ENCODE data around the gene ANKRD37.

Gene ANKRD37

DNA sequence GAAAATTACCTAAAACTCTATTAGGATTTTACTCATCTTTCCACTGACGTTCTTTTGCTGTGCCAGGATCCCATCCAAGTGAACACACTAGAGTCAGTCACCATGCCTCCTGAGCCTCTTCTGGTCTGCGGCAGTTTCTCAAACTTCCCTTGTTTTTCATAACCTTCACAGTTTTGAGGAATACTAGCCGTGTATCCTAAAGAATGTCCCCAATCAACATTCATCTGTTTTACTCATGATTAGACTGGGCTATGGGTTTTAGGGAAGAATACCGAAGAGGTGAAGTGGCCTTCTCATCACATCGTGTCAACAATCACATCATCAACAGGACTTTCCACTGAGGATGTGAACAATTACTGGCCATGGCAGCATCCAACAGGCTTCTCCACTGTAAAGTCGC, 5.7 kb upstream of the ANKRD37 start:
- DNase-seq (ENCODE audit: low spot score) = no peak
- TF ChIP-seq, protein P1, sequence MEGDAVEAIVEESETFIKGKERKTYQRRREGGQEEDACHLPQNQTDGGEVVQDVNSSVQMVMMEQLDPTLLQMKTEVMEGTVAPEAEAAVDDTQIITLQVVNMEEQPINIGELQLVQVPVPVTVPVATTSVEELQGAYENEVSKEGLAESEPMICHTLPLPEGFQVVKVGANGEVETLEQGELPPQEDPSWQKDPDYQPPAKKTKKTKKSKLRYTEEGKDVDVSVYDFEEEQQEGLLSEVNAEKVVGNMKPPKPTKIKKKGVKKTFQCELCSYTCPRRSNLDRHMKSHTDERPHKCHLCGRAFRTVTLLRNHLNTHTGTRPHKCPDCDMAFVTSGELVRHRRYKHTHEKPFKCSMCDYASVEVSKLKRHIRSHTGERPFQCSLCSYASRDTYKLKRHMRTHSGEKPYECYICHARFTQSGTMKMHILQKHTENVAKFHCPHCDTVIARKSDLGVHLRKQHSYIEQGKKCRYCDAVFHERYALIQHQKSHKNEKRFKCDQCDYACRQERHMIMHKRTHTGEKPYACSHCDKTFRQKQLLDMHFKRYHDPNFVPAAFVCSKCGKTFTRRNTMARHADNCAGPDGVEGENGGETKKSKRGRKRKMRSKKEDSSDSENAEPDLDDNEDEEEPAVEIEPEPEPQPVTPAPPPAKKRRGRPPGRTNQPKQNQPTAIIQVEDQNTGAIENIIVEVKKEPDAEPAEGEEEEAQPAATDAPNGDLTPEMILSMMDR (IDR thresholded peaks at IDR 0.05; ENCODE audit: extremely low read depth, missing control alignments) = no peak

DNA sequence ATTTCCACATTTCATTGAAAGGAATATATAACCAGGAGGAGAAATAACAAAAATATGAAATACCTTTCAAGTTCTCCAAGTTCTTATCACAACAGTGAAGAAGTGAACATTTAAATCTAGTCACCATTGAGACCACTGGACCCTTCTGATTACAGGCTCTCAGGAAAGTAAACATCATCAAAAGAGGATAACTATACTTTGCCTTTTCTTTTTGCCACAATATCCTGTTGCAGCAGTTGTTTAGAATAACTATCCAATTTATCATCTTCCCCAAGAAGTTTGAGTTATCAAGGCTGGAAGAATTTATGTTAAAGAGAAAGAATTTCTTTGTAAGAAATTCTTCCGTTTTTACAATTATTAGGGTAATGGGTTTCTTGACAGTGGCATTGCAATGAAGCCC, 4.5 kb upstream of the ANKRD37 start:
- TF ChIP-seq, protein P1 (IDR thresholded peaks at IDR 0.05; ENCODE audit: extremely low read depth, missing control alignments) = no peak

DNA sequence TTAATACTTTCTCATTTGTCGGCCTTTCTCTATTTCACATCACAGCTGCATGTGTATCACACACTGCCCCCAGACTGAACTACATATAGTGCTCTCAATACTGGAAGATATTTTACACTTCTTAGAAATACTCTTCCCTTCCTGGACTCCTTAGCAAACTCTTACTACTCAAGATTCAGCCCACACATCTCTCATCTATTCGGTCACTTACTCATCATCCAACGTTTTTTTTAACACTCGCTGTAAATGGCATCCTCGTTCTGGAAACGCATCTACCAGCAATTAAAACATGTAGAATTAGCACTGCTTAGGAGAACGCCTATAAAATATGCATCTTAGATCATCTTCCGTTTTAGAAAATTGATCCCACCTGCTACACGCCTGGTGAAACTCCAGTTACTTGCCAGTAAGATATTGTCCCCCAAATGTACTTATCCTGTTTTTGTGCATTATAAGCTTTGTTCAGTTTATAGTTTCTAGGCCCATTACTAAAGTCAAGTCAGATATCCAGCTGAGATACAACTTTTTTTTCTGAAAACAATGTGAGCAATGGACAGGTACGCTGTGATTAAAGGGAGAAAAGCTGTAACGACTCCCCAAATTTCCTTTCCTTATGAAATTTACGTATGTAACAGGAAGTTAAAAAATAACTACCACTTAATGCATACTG, 1.9 kb upstream of the ANKRD37 start:
- TF ChIP-seq, protein P1 (IDR thresholded peaks at IDR 0.05; ENCODE audit: extremely low read depth, missing control alignments) = no peak

More for the DNA sequence above, 4.5 kb upstream of the ANKRD37 start:
- no peak for DNase-seq (ENCODE audit: low spot score)

DNA sequence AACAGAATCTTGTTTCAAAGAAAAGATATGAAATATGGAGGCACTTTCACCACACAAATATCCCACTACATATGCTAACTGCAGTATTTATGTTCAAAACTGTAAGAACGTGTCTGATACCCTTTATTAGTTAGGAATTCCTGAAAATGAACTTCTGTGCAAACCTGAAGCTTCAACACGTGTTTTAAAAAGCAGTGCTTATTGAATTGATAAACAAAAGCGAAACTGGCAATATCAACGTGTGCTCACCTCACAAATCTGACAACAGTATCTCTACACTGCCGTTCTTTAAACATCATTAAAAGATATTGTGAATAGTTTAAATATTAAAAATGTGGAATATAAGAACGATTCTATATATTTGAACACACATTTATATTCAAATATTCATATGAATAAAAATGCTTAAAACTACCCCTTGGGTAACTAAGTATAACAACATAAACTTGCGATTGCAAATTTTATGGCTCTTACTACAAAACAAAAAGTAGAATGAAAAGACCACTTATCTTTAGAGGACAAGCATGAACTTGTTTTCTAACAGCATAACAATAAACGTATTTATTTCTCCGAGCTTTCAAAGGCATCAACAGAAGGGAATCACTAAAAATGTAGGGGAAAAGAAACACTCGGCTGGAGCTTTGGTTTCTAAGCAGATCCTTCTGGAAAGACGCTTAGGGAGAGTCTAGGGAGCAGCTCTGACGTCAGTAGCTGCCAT, 1.2 kb upstream of the ANKRD37 start, which contains the start of gene LRP2BP:
LRP2BP (minus strand) TSS at position 687 of the 718 bp plus-strand sequence. CDS start 17,738 bp downstream, outside the sequence.
- DNase-seq (ENCODE audit: low spot score) = peak; percentile 31
- TF ChIP-seq, protein P1 (IDR thresholded peaks at IDR 0.05; ENCODE audit: extremely low read depth, missing control alignments) = no peak

More for the DNA sequence above, 1.9 kb upstream of the ANKRD37 start:
- DNase-seq (ENCODE audit: low spot score) = no peak

DNA sequence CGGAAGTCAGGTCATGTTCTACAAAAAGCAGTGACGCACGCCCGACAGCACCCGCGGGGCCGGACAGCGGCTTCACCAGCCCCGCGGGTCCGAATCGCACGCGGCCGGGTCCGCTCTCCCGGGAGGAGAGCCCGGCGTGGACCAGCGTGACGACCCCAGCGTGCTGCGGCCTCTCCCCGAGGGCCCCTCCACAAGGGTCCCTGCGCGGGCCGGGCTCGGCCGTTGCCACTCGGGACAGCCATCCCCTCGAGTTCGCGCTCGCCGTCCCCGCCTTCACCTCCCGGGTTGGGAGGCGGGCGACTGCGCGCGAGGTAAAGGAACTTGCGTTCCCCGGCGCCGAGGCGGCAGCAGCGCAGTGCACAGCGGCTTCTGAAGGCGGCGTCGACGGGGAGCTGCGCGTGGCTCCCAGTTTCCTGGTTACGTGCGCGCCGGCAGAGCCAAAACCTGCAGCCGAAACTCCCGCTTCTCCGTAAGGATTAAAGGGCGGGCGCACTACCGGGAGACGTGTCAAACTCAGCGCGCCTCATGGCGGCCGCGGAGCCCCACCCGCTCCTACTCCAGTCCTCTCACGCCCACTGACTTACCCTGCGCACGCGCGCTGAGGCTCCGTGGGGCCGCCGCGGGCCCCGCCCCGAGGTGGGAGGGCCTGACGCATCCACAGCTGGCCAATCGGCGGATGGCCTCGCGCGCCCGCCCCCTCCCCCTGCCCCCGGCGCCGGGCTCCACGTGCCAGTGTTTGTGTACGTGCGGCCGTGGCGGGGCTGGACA, 501 bp upstream of the ANKRD37 start:
- DNase-seq (ENCODE audit: low spot score) = peak; percentile 98
- TF ChIP-seq, protein P1 (IDR thresholded peaks at IDR 0.05; ENCODE audit: extremely low read depth, missing control alignments) = no peak

DNA sequence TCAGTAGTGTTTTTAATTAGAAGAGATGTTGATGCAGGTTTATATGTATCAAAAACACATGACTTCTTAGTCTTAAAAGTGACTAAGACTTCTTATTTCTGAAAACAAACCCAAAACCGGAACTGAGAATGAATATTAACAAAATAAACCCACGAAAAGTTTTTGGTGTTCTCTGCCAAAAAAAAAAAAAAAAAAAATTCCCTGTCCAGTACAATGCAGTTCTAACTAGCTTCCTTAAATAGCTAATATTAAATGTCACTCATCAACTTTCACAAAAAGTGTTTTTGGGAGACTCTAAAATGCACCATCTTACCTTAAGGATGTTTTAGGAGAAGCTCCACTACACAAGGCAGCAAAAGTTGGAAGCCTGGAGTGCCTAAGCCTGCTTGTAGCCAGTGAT, 2.0 kb downstream of the ANKRD37 start:
- TF ChIP-seq, protein P1 (IDR thresholded peaks at IDR 0.05; ENCODE audit: extremely low read depth, missing control alignments) = no peak
- DNase-seq (ENCODE audit: low spot score) = no peak

All from GM20000 (cell line).